GM12891 (cell line): ENCODE data around the gene TWF2.

ENCODE experiments used
- PAX5 ChIP-seq: IDR thresholded peaks from 2 replicates; pipeline ENCODE4 v1.6.1; 2011; ENCODE audit warnings: low read length, moderate library complexity, mild to moderate bottlenecking; ENCODE audit not compliant: insufficient read depth, severe bottlenecking
- POLR2A ChIP-seq: IDR thresholded peaks from 2 replicates; pipeline ENCODE4 v1.6.1; 2011; ENCODE audit warnings: low read depth, low read length, control low read depth
- POLR2AphosphoS5 ChIP-seq: IDR thresholded peaks from 2 replicates; pipeline ENCODE4 v1.6.1; 2011; ENCODE audit warnings: low read depth, low read length, control low read depth
- SPI1 ChIP-seq: IDR thresholded peaks from 2 replicates; pipeline ENCODE4 v1.6.1; 2011; ENCODE audit warnings: low read depth, low read length, control low read depth
- TAF1 ChIP-seq: IDR thresholded peaks from 2 replicates; pipeline ENCODE4 v1.6.1; 2011; ENCODE audit warnings: low read depth, low read length, control low read depth

- no peak for TF ChIP-seq SPI1
- no peak for TF ChIP-seq PAX5
- no peak for TF ChIP-seq POLR2A
- TF ChIP-seq POLR2AphosphoS5, result no peak
- TF ChIP-seq TAF1, result no peak
These were observed 31.3 kb upstream of the TWF2 start for GRCh38 chr3:52270252-52270754.
